Measurements from ENCODE around the gene INSYN2A.

INSYN2A gene

DNA sequence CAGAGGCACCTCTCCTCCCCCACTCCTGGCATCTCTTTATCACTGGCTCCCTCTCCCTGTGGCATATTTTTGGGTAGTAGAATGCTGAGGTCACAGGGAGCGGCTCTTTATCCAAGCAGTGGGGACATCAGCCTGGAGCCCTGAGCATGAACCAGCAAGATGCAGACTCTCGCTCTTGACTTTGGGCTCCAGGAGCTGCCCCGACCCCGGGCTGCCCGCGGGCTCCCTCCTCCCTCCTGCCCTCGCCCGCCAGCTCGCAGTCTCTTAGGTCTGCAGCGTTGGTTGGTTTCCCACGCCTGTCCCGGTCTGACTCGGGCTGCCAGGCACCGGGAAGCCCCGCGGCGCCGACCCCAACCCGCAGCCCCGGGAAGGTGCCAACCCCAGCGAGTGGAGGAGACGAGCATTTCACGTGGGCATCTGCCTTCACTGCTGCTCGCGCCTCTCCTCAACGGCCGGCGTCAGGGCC lies 1.3 kb downstream of the INSYN2A start:
- DNase-seq (ENCODE audit: low read depth), result no peak

DNA sequence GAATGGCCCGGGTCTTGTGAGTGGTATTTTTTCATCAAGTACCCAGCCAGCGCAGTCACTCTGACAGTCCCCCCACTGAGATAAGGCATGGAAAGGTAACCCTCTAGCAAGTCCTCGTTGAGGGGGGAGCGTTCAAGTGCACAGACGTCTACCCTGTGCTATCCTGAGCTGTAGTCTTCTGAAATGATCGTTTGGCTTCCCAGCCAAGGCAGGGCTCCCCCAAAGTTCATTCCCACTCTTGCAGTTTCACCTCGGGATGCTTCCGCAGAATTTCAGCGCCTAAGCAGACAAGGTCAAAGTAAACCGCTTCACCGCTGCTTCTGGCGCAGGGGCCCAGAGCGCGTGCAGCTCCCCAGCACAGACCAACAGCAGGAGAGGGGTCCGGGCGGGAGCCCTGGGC lies 1.8 kb downstream of the INSYN2A start:
- no peak for DNase-seq (ENCODE audit: low read depth)

DNA sequence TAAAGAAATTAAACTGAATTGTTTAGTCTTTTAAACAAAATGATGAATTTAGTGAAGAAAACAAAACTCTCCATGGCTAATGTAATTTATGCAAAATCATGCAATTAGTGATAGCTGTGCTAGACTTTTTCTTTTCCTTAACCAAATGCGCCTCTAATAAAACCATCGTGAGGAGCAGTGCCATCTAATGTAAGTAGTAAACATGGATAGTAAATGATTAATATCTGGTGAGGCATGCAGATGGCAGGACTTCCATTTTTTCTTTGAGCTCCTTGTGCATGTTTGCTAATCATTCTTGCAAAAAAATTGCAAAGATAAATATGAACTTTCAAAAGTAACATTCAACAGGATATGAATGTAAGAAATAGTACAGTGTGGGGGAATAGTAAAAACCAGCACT lies 2.3 kb downstream of the INSYN2A start:
- no peak for DNase-seq (ENCODE audit: low read depth)

DNA sequence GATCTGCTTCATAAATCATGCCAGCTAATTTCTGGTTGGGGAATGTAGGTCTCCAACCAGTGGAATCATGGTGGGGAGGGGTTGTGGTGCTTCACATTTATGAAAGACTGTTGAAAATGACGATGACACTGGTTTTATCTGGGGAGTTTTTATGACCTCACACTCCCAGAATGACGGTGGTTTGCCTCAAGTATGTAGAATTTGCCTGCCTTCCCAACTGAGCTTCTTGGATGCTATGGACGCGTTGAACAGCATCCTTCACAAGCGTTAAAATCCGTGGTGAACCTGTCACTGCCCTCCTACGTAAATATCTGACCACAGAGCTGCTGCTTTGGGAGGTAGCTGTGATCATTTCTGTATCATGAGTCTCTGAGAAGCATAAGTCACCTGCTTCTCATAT lies 3.3 kb downstream of the INSYN2A start:
- peak; percentile 84 for DNase-seq (ENCODE audit: low read depth)

DNA sequence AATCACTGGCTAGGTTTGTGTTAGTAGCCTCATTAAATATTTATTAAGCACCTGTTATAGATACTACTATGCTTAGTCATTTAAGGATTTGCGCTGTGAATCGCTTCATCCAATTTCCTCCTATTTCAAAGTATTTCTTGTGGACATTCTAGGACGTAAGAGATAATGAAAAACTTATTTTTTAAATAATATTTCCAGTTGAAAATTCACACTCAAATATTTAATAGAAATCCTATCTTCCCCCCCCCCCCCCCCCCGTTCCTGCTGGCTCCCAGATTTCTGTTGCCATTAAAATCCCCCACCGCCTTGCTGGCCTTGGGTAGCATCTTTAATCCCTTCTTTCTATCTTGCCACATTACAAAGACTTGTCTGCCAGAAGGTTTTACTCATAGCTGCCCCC lies 6.0 kb downstream of the INSYN2A start:
- DNase-seq (ENCODE audit: low read depth), result no peak

DNA sequence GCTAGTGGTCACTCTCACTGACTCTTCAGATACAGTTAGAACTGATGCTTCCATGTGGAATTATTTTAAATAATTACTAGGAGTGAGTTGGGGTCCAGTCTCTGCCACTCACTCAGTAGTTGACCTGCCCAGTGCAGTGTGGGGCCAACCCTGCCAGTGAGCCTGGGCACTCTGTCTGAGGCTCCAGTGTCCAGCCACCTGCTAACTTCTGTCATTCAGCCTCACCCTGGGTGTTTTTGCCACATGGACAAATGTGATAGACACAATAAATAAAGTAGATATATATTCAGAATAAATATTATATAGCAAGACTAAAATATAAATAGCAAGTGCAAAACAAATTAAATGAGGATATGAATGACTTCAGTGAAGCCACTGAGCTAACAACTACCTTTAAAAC lies 7.2 kb downstream of the INSYN2A start:
- DNase-seq (ENCODE audit: low read depth), result no peak

DNA sequence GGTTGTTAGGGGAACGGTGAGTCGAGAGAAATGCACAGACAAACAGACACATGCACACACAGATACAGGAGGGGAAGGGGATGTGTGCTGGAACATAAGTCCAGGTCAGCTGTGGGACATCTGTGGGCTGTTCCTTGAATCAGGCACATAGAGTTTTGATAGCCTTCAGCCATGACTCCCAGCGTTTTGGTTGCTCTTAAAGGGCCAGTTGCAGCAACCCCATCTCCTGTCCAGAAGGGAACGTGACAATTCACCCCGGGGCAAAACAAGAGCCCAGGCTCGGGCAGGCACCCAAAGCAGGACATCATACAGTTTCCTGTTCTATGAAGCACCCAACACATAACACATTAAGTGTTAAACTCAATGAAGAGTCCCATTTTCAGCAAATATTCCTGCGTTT lies 9.6 kb downstream of the INSYN2A start:
- no peak for DNase-seq (ENCODE audit: low read depth)

DNA sequence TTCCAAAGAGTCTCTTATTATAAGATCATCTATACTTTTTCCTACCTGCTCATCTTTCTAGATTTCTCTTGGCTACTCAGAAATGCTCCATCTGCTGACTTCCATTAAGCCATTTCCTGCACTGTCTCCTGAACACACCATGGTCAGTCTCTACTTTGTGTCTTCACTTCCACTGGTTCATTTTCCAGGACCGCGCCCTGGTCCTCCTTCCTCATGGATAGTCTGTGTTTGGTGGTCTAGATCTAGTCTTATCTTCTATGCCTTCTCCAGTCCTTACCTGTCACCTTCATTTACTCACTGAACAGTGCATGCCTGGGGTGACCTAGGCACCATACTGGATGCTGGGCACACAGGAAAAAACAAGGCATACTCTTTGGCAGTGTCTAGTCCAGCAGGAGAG lies 11.8 kb downstream of the INSYN2A start:
- DNase-seq (ENCODE audit: low read depth), result no peak

DNA sequence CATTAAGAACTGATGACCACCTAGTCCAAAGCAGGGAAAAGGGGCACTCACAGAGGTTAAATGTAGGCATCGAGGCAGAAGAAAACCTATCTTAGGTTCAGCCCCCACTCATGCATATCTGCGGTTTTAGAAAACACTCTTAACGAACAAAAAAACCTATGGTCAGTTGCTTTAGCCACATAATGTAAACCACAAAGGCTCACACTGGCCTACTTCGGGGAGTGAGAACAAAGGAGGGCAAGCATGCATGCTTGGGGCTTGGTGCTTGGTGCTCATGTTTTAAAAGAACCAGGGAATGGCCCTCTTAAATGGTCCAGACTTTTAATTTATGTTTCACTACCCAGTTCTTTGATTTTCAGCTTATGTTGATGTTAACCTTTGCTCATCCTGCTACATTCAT lies 14.2 kb downstream of the INSYN2A start:
- DNase-seq (ENCODE audit: low read depth), result no peak

DNA sequence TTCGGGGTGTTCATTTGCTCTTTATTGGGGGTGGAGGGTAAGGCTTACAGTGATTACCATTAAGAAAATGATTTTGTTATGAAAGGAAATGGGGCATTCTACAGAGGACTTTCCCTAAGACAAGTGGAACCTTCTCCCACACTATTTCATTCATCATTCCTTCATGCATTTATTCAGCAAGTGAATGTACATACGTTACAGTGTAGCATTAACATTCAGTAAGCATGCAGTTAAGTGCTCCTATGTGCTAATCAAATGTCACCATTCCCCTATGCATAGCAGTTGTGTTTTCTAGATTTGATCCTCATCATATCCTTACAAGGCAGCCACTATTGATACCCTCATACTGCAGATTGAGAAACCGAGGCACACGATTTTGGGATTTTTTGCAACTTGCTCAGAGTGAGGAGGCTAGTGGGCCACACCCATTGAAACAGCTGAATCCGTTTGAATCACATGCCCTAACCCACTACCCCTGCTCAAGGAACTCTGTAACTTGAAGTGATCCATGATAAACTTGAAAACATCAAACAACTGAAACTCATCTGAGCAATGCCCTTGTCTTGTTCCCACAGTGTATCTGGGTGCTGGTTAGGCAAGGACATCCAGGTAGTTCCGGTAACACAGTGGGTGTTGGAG lies 16.7 kb downstream of the INSYN2A start:
- DNase-seq (ENCODE audit: low read depth), result no peak

DNA sequence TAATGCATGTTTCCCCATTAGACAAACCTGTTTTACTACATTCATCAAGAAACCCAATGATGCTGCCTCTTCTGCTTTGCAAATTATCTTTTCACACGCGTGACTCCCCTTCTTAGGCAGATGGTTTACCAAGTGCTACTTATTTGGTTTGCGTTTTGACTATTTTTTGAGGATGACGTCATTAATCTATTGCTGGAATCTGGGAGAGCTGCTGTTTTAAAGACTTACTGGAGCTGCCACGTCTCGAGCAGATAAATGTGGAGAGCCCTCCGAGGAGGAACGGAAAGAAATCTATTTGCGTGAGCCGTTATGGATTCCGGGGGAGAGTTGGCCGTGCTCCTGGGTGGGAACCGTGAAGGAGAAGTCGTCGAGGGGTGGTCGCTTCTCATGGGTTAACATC lies 19.7 kb downstream of the INSYN2A start:
- DNase-seq (ENCODE audit: low read depth), result no peak

DNA sequence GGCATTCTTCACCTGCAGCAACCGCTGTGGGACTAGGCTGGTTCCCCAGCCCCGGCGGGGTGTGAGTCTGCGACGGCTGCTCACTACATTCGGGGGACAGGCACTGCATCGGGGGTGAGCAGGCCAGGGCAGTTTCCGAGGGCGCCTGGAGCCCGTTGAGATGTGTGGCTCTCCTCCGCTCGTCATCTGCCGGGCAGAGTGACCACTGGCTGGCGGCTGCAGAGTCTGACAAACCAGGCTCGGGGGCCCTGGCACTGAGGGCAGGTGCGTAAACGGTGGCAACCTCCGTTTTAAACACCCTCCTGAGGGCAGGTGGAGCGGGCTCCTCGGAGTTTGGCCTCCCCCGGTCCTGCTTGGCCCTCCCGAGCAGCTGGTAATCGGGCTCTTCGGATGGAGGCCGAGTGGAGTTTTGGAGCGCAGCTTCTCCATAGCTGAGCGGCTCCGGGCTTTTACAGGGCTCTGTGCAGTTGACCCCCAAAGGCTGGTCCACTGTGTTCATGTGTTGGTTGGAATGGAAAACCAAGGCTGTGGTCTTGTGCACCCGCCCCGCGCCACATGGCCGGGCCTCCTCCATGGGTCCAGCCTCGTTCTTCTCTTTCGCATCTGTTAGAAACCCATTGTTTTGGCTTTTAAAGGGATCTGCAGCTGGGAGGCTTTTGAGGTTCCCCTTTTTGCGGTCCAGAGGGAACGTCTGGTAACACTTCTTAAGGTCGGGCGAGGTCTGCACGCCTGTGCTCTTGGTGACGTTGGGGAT lies 20.9 kb downstream of the INSYN2A start:
- DNase-seq (ENCODE audit: low read depth), result no peak

DNA sequence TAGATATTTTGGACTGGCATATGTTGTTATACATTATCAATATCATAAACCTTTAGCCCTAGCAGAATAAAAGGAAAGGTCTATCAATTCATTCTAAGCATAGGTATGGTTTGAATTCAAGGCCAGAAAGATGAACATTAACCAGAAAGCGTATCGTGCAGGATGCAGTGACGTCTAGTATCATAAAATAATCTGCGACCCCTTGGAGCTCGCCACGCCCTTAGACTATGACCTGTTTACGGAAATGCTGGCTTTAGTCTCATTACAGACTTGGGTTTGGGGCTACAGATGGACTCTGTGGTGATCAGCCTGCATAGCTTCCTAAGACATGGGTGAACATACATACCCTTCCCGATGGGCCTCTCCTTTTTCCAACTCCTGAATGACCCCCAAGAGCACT lies 21.5 kb downstream of the INSYN2A start:
- no peak for DNase-seq (ENCODE audit: low read depth)

DNA sequence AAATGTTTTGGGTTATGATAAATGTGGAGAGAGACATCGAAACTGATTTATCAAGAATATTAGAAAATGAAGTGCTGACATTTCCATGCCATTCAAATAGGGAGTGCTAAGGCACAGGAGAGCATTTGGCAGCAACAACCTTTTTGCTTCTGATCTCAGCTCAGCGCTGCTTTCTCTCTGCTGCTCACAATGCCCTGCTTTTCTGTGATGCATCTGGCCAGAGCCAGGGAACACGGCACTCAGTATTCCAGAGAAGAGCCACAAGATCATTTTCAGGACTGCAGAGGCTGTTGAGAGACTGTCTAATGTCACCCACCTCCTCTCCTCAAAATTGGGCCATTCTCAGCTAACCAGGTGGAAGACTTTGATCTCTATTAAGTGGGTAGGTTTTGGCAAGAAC lies 28.1 kb downstream of the INSYN2A start:
- no peak for DNase-seq (ENCODE audit: low read depth)

DNA sequence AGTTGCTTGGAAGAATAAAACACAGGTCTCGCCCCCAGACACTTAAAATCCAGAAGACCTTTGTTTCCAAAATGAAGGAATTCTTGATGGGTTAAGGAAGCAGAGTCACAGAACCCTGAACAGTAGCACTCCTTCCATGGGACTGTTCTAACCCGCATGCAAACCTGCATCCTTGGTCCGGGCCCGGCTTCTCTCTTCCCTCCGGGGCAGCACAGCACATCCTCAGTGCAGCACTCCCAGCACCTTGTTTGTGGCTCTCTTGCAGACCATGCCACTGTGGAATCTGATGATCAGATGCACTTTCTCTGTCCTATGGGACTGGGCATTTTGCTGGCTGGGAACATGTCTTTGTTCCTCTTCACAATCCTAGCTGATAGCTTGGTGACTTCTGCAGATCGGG lies 33.5 kb downstream of the INSYN2A start:
- no peak for DNase-seq (ENCODE audit: low read depth)

DNA sequence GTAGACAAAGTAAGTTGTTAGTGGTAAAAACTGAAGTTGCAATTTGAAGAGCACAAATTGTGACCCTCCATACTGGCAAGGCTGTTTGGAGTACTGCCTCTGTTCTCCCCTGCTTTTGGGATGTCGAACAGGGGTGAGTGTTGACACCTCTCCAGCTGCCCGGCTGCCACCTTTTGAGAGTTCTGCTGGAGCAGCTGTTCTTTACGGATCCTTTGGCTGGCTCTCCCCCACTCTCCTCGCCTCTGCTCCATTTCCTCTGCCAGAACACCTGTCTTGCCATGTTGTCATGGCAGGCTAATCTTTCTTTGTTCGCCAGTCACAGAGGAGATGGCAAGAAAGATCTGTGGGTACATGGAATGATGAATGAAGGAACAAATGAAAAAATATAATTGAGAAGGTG lies 34.9 kb downstream of the INSYN2A start:
- DNase-seq (ENCODE audit: low read depth), result no peak

DNA sequence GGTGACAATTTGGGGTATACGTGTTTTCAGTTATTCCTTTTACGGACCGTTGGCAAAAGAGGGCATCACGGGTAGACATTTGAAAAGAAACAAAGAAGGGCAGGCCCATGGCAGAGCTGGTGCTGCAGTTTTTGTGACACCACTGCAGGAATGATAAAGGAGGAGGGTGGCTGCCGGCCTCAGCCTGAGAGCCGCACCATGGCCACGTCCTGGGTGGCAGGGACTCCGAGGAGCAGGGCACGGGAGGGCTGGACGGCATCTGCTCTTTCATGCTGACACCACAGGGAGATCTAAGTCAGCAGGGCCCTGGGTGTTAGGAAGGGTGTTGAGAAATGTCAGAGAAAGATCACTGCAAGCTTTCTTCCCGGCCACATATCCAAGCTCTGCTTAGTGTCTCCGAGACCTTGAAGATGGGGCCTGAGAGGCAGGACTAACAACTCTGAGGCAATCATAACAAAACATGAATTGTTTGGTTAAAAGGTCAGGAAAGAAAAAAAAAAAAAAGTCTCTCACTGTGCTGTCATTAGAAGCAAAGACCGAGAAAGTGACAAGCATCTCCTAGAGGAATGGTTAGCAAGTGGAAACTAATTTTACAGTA lies 36.6 kb downstream of the INSYN2A start:
- peak; percentile 79 for DNase-seq (ENCODE audit: low read depth)

DNA sequence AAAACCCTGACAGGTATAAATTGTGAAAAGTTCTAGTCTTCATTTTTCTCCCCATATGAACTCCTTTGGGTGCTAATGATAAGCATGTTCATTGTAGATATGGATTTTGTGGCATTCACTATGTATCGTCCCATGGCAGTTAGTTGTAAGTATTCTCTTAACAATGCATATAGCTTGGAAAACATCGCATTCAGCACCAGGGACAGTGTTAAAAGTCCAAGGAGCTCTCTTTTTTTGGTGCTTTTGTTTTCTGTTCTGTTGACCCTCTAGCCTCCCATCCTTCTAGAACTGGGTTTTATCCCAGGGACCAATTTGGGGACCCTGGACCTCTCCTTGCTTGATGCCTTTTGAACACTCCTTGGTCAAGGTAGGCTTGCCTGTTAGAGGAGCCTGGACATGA lies 37.7 kb downstream of the INSYN2A start:
- DNase-seq (ENCODE audit: low read depth), result no peak

DNA sequence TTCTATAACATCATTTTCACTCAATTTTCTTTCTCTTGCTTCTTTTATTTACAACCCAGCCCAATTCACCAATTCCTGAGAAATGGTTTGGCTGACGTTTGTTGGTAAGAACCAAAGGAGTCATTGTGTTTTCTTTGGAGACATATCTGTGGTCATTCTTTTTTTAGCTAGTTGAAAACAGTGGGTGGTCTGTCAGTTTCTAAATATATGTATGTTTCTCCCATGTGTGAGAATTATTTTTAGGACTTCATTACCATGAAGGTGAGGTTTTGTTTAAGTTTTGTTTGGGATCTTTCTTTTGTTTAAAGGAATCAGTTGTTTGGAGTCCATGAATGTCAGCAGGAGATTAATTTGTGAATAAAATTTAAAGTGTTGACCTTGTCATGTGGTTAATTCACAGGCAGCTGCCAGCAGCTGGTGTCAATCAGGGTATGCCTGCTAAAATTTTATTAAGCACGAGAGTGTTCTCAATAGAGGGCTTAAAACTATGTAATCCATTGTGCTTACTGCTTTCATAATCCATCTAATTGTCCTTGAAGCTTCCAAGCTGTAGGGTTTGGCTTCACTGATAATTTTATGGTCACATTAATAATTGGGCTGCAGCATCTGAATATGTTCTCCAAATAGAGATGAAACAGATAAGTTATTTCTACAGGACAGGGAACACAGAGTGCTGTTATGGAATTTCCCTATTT lies 38.7 kb downstream of the INSYN2A start:
- DNase-seq (ENCODE audit: low read depth), result no peak

DNA sequence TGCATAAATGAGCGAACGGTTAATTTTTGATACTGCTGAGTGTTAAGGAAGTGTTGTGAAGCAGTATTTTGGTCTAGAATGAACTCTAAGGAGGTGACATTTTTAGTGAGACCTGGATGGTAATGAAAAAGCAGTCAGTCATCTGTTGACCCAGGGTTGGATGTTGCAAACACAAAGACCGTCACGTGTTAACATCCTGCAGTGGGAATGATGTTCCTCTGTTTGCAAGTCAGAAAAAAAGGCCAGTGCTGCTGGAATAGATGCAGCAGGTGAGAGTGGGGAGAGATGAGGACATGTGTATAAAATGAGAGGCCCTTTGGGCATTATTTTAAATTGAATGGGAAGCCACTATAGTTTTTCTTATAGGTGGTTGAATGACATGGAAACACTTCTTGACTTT lies 39.3 kb downstream of the INSYN2A start:
- no peak for DNase-seq (ENCODE audit: low read depth)

DNA sequence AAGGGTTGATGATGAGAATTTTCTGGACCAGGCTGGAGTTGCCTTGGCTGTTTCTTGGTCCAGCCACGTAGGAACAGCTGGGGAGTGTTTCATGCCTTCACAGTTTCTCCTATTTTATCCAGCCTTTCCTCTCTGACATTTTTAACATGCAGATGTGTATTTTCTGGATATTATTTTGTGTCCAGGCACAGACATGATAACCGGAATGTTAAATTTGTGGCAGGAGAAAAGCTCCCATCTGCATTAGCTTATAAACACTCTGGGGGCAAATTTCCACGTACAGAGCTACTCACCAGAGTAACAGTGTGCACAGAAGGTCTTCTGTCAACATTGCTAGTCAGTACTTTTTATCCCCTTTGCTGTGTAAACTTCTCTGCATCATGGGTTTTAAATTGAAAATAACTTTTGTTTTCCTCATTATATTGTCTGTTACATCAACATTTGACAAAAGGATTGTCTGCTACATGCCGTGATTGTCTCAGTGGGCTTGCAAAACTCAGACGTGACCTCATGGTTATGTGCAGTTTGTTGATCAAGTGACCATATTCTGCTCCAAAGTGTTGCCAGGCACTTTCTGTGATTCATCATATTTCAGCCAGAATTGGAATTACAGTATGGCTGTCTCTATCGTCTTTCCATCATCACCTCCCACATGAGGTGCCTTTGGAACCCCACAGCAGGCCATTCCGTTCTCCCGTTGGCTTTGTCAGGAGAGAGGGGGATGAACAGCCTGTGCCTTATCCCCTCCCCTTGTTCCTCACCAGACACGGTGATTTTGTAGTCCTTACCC lies 41.4 kb downstream of the INSYN2A start:
- no peak for DNase-seq (ENCODE audit: low read depth)

DNA sequence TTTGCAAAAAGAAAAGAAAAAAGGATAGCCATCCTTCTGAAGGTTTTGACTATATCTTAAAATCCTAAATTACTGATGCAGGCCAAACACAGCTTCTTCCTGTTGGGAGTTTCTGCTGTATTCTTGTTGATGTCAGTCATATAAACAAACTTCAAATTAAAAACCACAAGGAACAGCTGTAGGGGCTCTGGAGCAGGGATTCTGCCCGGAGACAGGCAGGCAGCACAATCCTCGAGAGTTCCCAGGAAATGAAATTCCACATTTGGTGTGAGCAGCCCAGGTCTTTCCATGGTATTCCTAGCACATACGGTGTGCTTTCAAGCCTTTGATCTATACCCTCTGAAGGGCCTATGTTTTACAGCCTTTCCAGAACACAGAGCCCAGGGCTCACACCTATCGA lies 43.2 kb downstream of the INSYN2A start:
- DNase-seq (ENCODE audit: low read depth), result peak; percentile 57

Data from amniotic epithelial cell (primary cell).